GM19240 (cell line): ENCODE measurements around the gene KRT7.

Experiments
- DNase-seq: peaks from one replicate; pipeline ENCODE4 v3.0.0; 2011; ENCODE audit warnings: low spot score; ENCODE audit not compliant: insufficient read length

Gene KRT7

GRCh38 chr12:52296572-52297215 is 63.7 kb downstream of the KRT7 start:
- DNase-seq: no peak
